Nephron (organoid): Measurements from ENCODE around the gene SNAPIN.
A peak's percentile ranks its signal among the peaks of the same experiment; 100 is the strongest.
"Not testable (repeated sequence)": the region's sequence is repeated elsewhere in the genome, so short reads cannot be mapped to it uniquely, and the experiment has no call there.

Experiments
- H3K27ac Mint-ChIP-seq, 3 experiments: 2 replicates each; pipeline ENCODE4 v1.8.0; 2020; ENCODE audit warnings: mixed read lengths in 3 of 3, mild to moderate bottlenecking in 2 of 3, moderate library complexity in 1 of 3
- H3K27me3 Mint-ChIP-seq: 2 replicates; pipeline ENCODE4 v1.8.0; 2021; ENCODE audit warnings: low read depth, mild to moderate bottlenecking, moderate library complexity, mixed read lengths
- H3K36me3 Mint-ChIP-seq: 2 replicates; pipeline ENCODE4 v1.8.0; 2020; ENCODE audit warnings: low read depth, mixed read lengths
- H3K4me1 Mint-ChIP-seq: 2 replicates; pipeline ENCODE4 v1.8.0; 2020; ENCODE audit warnings: mixed read lengths
- H3K4me3 Mint-ChIP-seq, 3 experiments: 2 replicates each; pipeline ENCODE4 v1.8.0; 2020; ENCODE audit warnings: mild to moderate bottlenecking in 3 of 3, mixed read lengths in 3 of 3, moderate library complexity in 2 of 3
- H3K9me3 Mint-ChIP-seq: 2 replicates; pipeline ENCODE4 v1.8.0; 2020; ENCODE audit warnings: mixed read lengths
- CTCF ChIP-seq, 3 experiments: fragments of 200-600 bp; sonication (generic); IDR thresholded peaks; one replicate each; pipeline ENCODE4 v1.5.0; 2021; ENCODE audit warnings: antibody characterized with exemption in 3 of 3; ENCODE audit not compliant: unreplicated experiment in 3 of 3

Gene SNAPIN

GRCh38 chr1:153662269-153662668, 3.8 kb downstream of the SNAPIN start:
- peaks cover 13% of the 10 kb centered on the region for H3K4me1 Mint-ChIP-seq
- H3K27me3 Mint-ChIP-seq = no peaks in the 10 kb centered on the region
- H3K4me3 Mint-ChIP-seq = peak overlapping the region in 2 of 3 experiments; percentile 3 to 41
- peak overlapping the region in 1 of 3 experiments; percentile 32 for H3K27ac Mint-ChIP-seq
- no peak for TF ChIP-seq CTCF (IDR thresholded peaks at IDR 0.05; ENCODE audit: unreplicated experiment in 3 of 3)
- H3K9me3 Mint-ChIP-seq = no peaks in the 10 kb centered on the region
- peaks cover 65% of the 10 kb centered on the region for H3K36me3 Mint-ChIP-seq

GRCh38 chr1:153663211-153663610, 4.7 kb downstream of the SNAPIN start:
- no peak for TF ChIP-seq CTCF (IDR thresholded peaks at IDR 0.05; ENCODE audit: unreplicated experiment in 3 of 3)
- Mint-ChIP-seq H3K27ac (no peak overlapping the region), H3K9me3 (no peaks in the 10 kb centered on the region), H3K4me1 (peaks cover 20% of the 10 kb centered on the region), H3K36me3 (peaks cover 74% of the 10 kb centered on the region), H3K4me3 (no peak overlapping the region), H3K27me3 (no peaks in the 10 kb centered on the region)

GRCh38 chr1:153667439-153667838, 8.9 kb downstream of the SNAPIN start:
- H3K27me3 Mint-ChIP-seq = no peaks in the 10 kb centered on the region
- H3K4me3 Mint-ChIP-seq = peak overlapping the region in 1 of 3 experiments; percentile 63
- no peaks in the 10 kb centered on the region for H3K9me3 Mint-ChIP-seq
- no peak for TF ChIP-seq CTCF (IDR thresholded peaks at IDR 0.05; ENCODE audit: unreplicated experiment in 3 of 3)
- peaks cover 22% of the 10 kb centered on the region for H3K4me1 Mint-ChIP-seq
- H3K27ac Mint-ChIP-seq = peak overlapping the region in 2 of 3 experiments; percentile 41 to 50
- peaks cover 73% of the 10 kb centered on the region for H3K36me3 Mint-ChIP-seq

- H3K27me3 Mint-ChIP-seq, H3K9me3 Mint-ChIP-seq, H3K27ac Mint-ChIP-seq, H3K4me3 Mint-ChIP-seq: not testable (repeated sequence)
- Mint-ChIP-seq H3K4me1 (peaks cover 22% of the 10 kb centered on the region), H3K36me3 (peaks cover 63% of the 10 kb centered on the region)
Observed at GRCh38 chr1:153668672-153669071, 10.2 kb downstream of the SNAPIN start.

GRCh38 chr1:153669606-153670005, 11.1 kb downstream of the SNAPIN start:
- Mint-ChIP-seq H3K36me3 (peaks cover 54% of the 10 kb centered on the region), H3K27me3 (no peaks in the 10 kb centered on the region), H3K4me1 (peaks cover 22% of the 10 kb centered on the region), H3K4me3 (no peak overlapping the region), H3K9me3 (no peaks in the 10 kb centered on the region), H3K27ac (peak overlapping the region in 1 of 3 experiments; percentile 78)
- no peak for TF ChIP-seq CTCF (IDR thresholded peaks at IDR 0.05; ENCODE audit: unreplicated experiment in 3 of 3)

- peaks cover 22% of the 10 kb centered on the region for H3K4me1 Mint-ChIP-seq
- H3K27me3 Mint-ChIP-seq = no peaks in the 10 kb centered on the region
- H3K36me3 Mint-ChIP-seq = peaks cover 46% of the 10 kb centered on the region
- no peak overlapping the region for H3K4me3 Mint-ChIP-seq
- no peak for TF ChIP-seq CTCF (IDR thresholded peaks at IDR 0.05; ENCODE audit: unreplicated experiment in 3 of 3)
- H3K9me3 Mint-ChIP-seq = no peaks in the 10 kb centered on the region
- H3K27ac Mint-ChIP-seq = peak overlapping the region in 1 of 3 experiments; percentile 78
Observed at GRCh38 chr1:153670257-153670858, 11.9 kb downstream of the SNAPIN start.
